Sigmoid colon (tissue), 7 donors: Measurements from ENCODE around the gene GSE1. TPM values are rescaled to one million over a fixed set of nuclear protein-coding genes. Genes with fewer than 3 reads are reported as not detected.

ENCODE experiments used
- DNase-seq: peaks from one replicate; pipeline ENCODE4 v3.0.0-alpha.2; 2019
- H3K27ac ChIP-seq, 4 donors: fragments of 200-600 bp; sonication (generic); one replicate each; pipeline ENCODE4 v1.5.1; 2016 to 2019; ENCODE audit warnings: mild to moderate bottlenecking in 1 of 4
- H3K27me3 ChIP-seq, 3 donors: fragments of 200-600 bp; sonication (generic); one replicate each; pipeline ENCODE4 v1.5.1; 2019; ENCODE audit warnings: mild to moderate bottlenecking in 1 of 3
- H3K36me3 ChIP-seq, 4 donors: fragments of 200-600 bp; sonication (generic); one replicate each; pipeline ENCODE4 v1.5.1; 2016 to 2019
- H3K4me1 ChIP-seq, 4 donors: fragments of 200-600 bp; sonication (generic); one replicate each; pipeline ENCODE4 v1.5.1; 2017 to 2019
- H3K4me3 ChIP-seq, 4 donors: fragments of 200-600 bp; sonication (generic); one replicate each; pipeline ENCODE4 v1.5.1; 2017 to 2019; ENCODE audit warnings: mild to moderate bottlenecking in 2 of 4, moderate library complexity in 1 of 4
- H3K9me3 ChIP-seq, 4 donors: fragments of 200-600 bp in 3 of 4; sonication (generic) in 3 of 4; one replicate each; pipeline versions ENCODE4 v1.5.1 to v1.6.1; 2013 to 2019
- CTCF ChIP-seq, 4 experiments: fragments of 450-650 bp in 3 of 4; fragments of 200-600 bp in 1 of 4; IDR thresholded peaks; one replicate each; pipeline ENCODE4 v1.5.1; 2016 to 2019; ENCODE audit warnings: antibody characterized with exemption in 4 of 4, mild to moderate bottlenecking in 3 of 4, moderate library complexity in 2 of 4
- EP300 ChIP-seq, 4 donors: sonication (generic); formaldehyde crosslinking; IDR thresholded peaks; one replicate each; pipeline ENCODE4 v1.6.1; 2017; ENCODE audit warnings: antibody characterized with exemption in 4 of 4
- POLR2A ChIP-seq, 2 donors: fragments of 450-650 bp; IDR thresholded peaks; one replicate each; pipeline ENCODE4 v1.6.1; 2016; ENCODE audit warnings: antibody characterized with exemption in 2 of 2, mild to moderate bottlenecking in 2 of 2, moderate library complexity in 2 of 2
- POLR2AphosphoS5 ChIP-seq, 4 donors: sonication (generic); formaldehyde crosslinking; IDR thresholded peaks; one replicate each; pipeline ENCODE4 v1.6.1; 2017; ENCODE audit warnings: antibody characterized with exemption in 4 of 4
- WGBS, 2 donors: extraction: QIAGEN DNeasy Blood & Tissue Kit; methylation state at CpG; one replicate each; pipeline ENCODE4 v1.1.7; 2013; 5-methylcytosine and 5-hydroxymethylcytosine counted together
- intact Hi-C: fragments of 100-400 bp; cut with DNase I; formaldehyde crosslinking; loops from one replicate; pipeline ENCODE4 v1.15.1; 2023
- polyA plus RNA-seq, 3 donors: library from polyadenylated mRNA; stranded (reverse); fragments of 200-250 nt; gene quantifications; one replicate each; pipeline ENCODE4 v1.2.3, GENCODE V29; 2013
- total RNA-seq, 4 donors: library from RNA; depleted of rRNA; stranded (reverse); fragments of >200 nt; gene quantifications; one replicate each; pipeline ENCODE4 v1.1.0, GENCODE V29; 2016
- donor health status: healthy with polysubstance abuse.
- donor health status: Bipolar disorder and iron deficiency.
- donor health status: healthy.

GSE1 gene
- total and polyA plus RNA-seq, 7 donors, result 12.0 to 76.7 (median 42.5) TPM

GRCh38 chr16:85565801-85566526 lies 47.2 kb upstream of the GSE1 start:
- Histone ChIP-seq H3K27me3 (no peaks in the 10 kb centered on the region), H3K4me3 (no peak overlapping the region), H3K4me1 (peaks cover 0 to 62% (median 49%) of the 10 kb centered on the region in 4 donors), H3K9me3 (no peaks in the 10 kb centered on the region), H3K27ac (peak overlapping the region in 3 of 4 donors; percentile 1 to 57 (median 36)), H3K36me3 (no peaks in the 10 kb centered on the region)
- WGBS, 2 donors, result 70 to 86% methylated on average over 23 of the region's 23 CpGs
- intact Hi-C loops, result no loop called here
- TF ChIP-seq POLR2A (IDR thresholded peaks at IDR 0.05) (no peak), POLR2AphosphoS5 (IDR thresholded peaks at IDR 0.05) (no peak), CTCF (IDR thresholded peaks at IDR 0.05) (no peak), EP300 (IDR thresholded peaks at IDR 0.05) (no peak)
- DNase-seq, result no peak

- Histone ChIP-seq H3K27me3 (no peaks in the 10 kb centered on the region), H3K4me3 (no peak overlapping the region), H3K9me3 (no peaks in the 10 kb centered on the region), H3K27ac (peak overlapping the region in 3 of 4 donors; percentile 1 to 57 (median 36)), H3K36me3 (no peaks in the 10 kb centered on the region), H3K4me1 (peaks cover 0 to 62% (median 47%) of the 10 kb centered on the region in 4 donors)
- intact Hi-C loops, result no loop called here
- TF ChIP-seq CTCF (IDR thresholded peaks at IDR 0.05), result no peak
- TF ChIP-seq POLR2AphosphoS5 (IDR thresholded peaks at IDR 0.05), result no peak
- TF ChIP-seq EP300 (IDR thresholded peaks at IDR 0.05), result no peak
- TF ChIP-seq POLR2A (IDR thresholded peaks at IDR 0.05), result no peak
- 12 to 48% methylated on average over 19 of the region's 19 CpGs for WGBS, 2 donors
- DNase-seq, result no peak
These were observed 46.5 kb upstream of the GSE1 start for GRCh38 chr16:85566561-85567100.

DNA sequence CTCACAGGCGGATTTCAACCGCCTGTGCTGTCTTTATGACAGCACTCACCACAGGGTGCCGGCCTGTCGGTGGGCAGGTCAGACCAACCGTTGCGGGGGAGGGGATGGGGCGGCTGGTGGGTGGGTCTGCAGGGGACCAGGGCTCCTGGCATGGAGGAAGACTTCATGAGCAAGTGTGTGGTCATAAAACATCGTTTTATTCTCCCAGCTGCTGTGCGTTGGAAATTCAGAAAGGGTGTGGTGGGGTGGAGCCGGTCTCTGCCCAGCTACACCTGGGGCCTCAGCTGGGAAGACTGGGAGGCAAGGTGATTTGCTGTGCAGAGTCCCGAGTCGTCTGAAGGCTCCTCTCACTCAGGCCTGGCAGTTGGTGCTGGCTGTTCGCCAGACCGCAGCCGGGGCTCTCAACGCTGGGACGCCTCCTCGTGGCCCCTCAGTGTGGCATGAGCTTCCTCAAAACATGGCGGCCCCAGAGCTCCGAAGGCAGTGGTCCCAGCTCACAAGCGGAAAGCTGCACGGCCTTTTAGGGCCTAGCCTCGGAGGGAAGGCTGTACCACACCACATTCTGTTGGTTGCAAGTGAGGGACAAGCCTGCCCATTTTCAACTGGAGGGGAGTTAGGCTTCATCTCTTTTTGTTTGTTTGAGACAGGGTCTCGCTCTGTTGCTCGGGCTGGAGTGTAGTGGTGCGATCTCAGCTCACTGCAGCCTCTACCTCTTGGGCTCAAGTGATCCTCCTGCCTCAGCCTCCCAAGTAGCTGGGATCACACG lies 45.8 kb upstream of the GSE1 start:
- DNase-seq, result no peak
- no peak overlapping the region for H3K4me3 ChIP-seq
- H3K27ac ChIP-seq, result peak overlapping the region in 2 of 4 donors; percentile 53 to 57
- H3K9me3 ChIP-seq, result no peaks in the 10 kb centered on the region
- no peaks in the 10 kb centered on the region for H3K36me3 ChIP-seq
- no peaks in the 10 kb centered on the region for H3K27me3 ChIP-seq
- intact Hi-C loops, result no loop called here
- WGBS, 2 donors, result 34 to 64% methylated on average over 27 of the region's 27 CpGs
- no peak for TF ChIP-seq CTCF (IDR thresholded peaks at IDR 0.05)
- TF ChIP-seq EP300 (IDR thresholded peaks at IDR 0.05), result no peak
- no peak for TF ChIP-seq POLR2A (IDR thresholded peaks at IDR 0.05)
- TF ChIP-seq POLR2AphosphoS5 (IDR thresholded peaks at IDR 0.05), result no peak
- peaks cover 0 to 58% (median 41%) of the 10 kb centered on the region in 4 donors for H3K4me1 ChIP-seq

DNA sequence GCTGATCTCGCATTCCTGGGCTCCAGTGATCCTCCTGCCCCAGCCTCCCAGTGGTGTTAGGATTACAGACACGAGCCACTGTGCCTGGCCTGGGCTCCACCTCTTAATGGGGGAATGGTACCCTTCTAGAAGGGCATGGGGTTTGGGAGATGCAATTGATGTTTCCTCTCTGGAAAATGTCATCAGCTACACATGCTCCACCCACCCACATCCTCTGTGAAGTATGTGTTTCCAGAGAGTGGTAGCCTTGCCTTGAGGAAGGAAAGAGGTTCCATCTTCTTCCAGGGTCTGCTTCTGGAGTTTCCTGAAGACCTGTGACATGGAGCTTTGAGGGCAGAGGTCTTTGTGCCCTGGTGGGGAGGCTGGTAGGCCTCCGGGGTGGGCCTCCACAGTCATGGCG lies 45.2 kb upstream of the GSE1 start:
- intact Hi-C loops, result no loop called here

More for the DNA sequence above, 45.2 kb upstream of the GSE1 start:
- H3K4me1 ChIP-seq, result peaks cover 0 to 57% (median 44%) of the 10 kb centered on the region in 4 donors
- no peak overlapping the region for H3K4me3 ChIP-seq
- DNase-seq, result no peak
- no peaks in the 10 kb centered on the region for H3K9me3 ChIP-seq
- no peak for TF ChIP-seq CTCF (IDR thresholded peaks at IDR 0.05)
- TF ChIP-seq EP300 (IDR thresholded peaks at IDR 0.05), result no peak
- TF ChIP-seq POLR2A (IDR thresholded peaks at IDR 0.05), result no peak
- TF ChIP-seq POLR2AphosphoS5 (IDR thresholded peaks at IDR 0.05), result no peak
- no peaks in the 10 kb centered on the region for H3K27me3 ChIP-seq
- H3K36me3 ChIP-seq, result no peaks in the 10 kb centered on the region
- H3K27ac ChIP-seq, result peak overlapping the region; percentile 24 to 53 (median 49)
- WGBS, 2 donors, result 92 to 94% methylated on average over 4 of the region's 4 CpGs
